ENCODE measurements around the gene TSR3. TPM values are rescaled to one million over a fixed set of nuclear protein-coding genes. Genes with fewer than 3 reads are reported as not detected.

Gene TSR3
- total and polyA plus RNA-seq, 2 of the 13 experiments (the other 11 are each of a cell fraction or from before 2014, with no cell fraction given), result 24.2 to 51.0 TPM

DNA sequence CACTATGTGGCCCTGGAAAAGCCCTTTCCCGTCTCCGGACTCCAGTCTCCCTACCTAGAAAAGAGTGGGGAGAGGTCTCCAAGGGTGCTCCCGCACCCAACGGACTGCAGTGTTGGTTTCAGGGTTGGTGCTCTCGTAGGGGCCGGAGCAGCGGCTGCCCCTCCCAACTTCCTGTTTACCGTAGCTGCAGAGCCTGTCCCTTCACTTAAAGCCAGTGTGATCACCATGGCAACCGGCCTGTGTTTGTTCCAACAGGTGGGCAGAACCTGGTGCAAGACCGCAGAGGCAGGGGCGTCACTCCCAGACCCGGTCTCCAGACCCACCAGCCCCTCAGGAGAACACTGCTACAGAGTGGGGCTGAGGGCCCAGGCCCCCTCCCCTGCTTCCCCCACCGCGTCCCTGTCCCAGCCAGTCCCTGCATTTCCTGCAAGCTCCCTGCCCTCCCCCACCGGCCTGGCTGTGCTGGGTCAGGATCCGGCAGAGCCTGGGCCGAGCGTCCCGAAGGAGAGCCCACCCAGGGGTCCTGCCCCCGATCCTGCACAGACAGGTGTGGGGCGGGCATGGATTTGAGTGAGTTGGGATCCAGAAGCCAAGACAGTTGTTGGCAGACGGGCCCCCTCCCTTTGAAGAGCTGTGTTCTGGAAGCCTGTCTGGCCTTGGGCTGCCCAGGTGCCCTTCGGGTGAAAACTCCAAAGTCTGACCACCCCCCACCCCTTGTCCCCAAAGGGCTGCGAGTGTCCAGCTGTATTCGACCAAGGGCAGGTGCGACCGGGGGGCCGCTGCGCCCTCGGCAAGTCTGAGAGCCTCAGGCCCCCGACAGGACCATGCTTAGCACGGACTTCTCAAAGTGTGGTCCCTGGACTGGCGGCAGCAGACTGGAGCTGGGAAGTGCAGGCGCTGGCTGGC lies 19.7 kb downstream of the TSR3 start (continued):
- no peak for TF ChIP-seq ZNF773 (CRISPR knock-in tag; IDR thresholded peaks at IDR 0.05; ENCODE audit: borderline replicate concordance)
- TF ChIP-seq ZNF367 (CRISPR knock-in tag; IDR thresholded peaks at IDR 0.05; ENCODE audit: borderline replicate concordance), result no peak
- no peak for TF ChIP-seq NR2C2 (CRISPR knock-in tag; IDR thresholded peaks at IDR 0.05; ENCODE audit: borderline replicate concordance)
- no peak for TF ChIP-seq KDM3A (CRISPR knock-in tag; IDR thresholded peaks at IDR 0.05; ENCODE audit: low read depth)
- no peak for TF ChIP-seq FLYWCH1 (CRISPR knock-in tag; IDR thresholded peaks at IDR 0.05)
- TF ChIP-seq ZSCAN29 (CRISPR knock-in tag; conservative IDR thresholded peaks at IDR 0.05), result no peak
- 0 out of 2 replicates have a peak, but pooled peaks have one; percentile 27 for TF ChIP-seq DPF2 (CRISPR knock-in tag; IDR thresholded peaks at IDR 0.05; ENCODE audit: borderline replicate concordance, low read depth)
- TF ChIP-seq NFRKB (IDR thresholded peaks at IDR 0.05), result no peak
- no peak for TF ChIP-seq PAF1 (CRISPR knock-in tag; IDR thresholded peaks at IDR 0.05)
- TF ChIP-seq SAP130 (CRISPR knock-in tag; IDR thresholded peaks at IDR 0.05; ENCODE audit: low read depth), result peak; percentile 91
- no peak for TF ChIP-seq PCBP1 (IDR thresholded peaks at IDR 0.05; ENCODE audit: borderline replicate concordance, low read depth, low read length)
- TF ChIP-seq HDAC2 (CRISPR knock-in tag; IDR thresholded peaks at IDR 0.05), result no peak
- TF ChIP-seq PHB2 (IDR thresholded peaks at IDR 0.05; ENCODE audit: partially characterized antibody), result no peak
- no peak for TF ChIP-seq MBNL3 (CRISPR knock-in tag; conservative IDR thresholded peaks at IDR 0.05)
- TF ChIP-seq, protein P1, sequence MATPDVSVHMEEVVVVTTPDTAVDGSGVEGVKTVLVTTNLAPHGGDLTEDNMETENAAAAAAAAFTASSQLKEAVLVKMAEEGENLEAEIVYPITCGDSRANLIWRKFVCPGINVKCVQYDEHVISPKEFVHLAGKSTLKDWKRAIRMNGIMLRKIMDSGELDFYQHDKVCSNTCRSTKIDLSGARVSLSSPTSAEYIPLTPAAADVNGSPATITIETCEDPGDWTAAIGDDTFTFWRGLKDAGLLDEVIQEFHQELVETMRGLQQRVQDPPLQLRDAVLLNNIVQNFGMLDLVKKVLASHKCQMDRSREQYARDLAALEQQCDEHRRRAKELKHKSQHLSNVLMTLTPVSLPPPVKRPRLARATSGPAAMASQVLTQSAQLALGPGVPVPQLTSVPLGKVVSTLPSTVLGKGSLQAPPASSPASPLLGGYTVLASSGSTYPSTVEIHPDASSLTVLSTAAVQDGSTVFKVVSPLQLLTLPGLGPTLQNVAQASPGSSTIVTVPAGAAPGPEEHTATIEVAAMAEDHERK (CRISPR knock-in tag; IDR thresholded peaks at IDR 0.05; ENCODE audit: low read depth), result no peak
- TF ChIP-seq ZNF569 (CRISPR knock-in tag; IDR thresholded peaks at IDR 0.05; ENCODE audit: borderline replicate concordance), result no peak
- no peak for TF ChIP-seq CAMTA2 (CRISPR knock-in tag; IDR thresholded peaks at IDR 0.05; ENCODE audit: borderline replicate concordance)
- no peak for TF ChIP-seq SATB2 (CRISPR knock-in tag; IDR thresholded peaks at IDR 0.05)
- TF ChIP-seq, protein P2, sequence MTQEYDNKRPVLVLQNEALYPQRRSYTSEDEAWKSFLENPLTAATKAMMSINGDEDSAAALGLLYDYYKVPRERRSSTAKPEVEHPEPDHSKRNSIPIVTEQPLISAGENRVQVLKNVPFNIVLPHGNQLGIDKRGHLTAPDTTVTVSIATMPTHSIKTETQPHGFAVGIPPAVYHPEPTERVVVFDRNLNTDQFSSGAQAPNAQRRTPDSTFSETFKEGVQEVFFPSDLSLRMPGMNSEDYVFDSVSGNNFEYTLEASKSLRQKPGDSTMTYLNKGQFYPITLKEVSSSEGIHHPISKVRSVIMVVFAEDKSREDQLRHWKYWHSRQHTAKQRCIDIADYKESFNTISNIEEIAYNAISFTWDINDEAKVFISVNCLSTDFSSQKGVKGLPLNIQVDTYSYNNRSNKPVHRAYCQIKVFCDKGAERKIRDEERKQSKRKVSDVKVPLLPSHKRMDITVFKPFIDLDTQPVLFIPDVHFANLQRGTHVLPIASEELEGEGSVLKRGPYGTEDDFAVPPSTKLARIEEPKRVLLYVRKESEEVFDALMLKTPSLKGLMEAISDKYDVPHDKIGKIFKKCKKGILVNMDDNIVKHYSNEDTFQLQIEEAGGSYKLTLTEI (CRISPR knock-in tag; conservative IDR thresholded peaks at IDR 0.05), result no peak
- no peak for TF ChIP-seq SP4 (CRISPR knock-in tag; IDR thresholded peaks at IDR 0.05)
- peak; percentile 24; the same call in 1 of the 2 replicates for TF ChIP-seq GABPA (IDR thresholded peaks at IDR 0.05; ENCODE audit: low read depth, low read length)
- peak; percentile 83 for TF ChIP-seq GABPA (CRISPR knock-in tag; IDR thresholded peaks at IDR 0.05; ENCODE audit: low read depth)
- TF ChIP-seq ZNF629 (CRISPR knock-in tag; conservative IDR thresholded peaks at IDR 0.05), result no peak
- no peak for TF ChIP-seq MIER2 (CRISPR knock-in tag; IDR thresholded peaks at IDR 0.05)
- TF ChIP-seq, protein P3, sequence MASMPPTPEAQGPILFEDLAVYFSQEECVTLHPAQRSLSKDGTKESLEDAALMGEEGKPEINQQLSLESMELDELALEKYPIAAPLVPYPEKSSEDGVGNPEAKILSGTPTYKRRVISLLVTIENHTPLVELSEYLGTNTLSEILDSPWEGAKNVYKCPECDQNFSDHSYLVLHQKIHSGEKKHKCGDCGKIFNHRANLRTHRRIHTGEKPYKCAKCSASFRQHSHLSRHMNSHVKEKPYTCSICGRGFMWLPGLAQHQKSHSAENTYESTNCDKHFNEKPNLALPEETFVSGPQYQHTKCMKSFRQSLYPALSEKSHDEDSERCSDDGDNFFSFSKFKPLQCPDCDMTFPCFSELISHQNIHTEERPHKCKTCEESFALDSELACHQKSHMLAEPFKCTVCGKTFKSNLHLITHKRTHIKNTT (CRISPR knock-in tag; IDR thresholded peaks at IDR 0.05), result no peak
- TF ChIP-seq, protein P4, sequence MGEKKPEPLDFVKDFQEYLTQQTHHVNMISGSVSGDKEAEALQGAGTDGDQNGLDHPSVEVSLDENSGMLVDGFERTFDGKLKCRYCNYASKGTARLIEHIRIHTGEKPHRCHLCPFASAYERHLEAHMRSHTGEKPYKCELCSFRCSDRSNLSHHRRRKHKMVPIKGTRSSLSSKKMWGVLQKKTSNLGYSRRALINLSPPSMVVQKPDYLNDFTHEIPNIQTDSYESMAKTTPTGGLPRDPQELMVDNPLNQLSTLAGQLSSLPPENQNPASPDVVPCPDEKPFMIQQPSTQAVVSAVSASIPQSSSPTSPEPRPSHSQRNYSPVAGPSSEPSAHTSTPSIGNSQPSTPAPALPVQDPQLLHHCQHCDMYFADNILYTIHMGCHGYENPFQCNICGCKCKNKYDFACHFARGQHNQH (CRISPR knock-in tag; IDR thresholded peaks at IDR 0.05), result no peak
- TF ChIP-seq SOX5 (CRISPR knock-in tag; IDR thresholded peaks at IDR 0.05; ENCODE audit: borderline replicate concordance), result no peak
